ENCODE data around the gene ILKAP.

ILKAP gene

DNA sequence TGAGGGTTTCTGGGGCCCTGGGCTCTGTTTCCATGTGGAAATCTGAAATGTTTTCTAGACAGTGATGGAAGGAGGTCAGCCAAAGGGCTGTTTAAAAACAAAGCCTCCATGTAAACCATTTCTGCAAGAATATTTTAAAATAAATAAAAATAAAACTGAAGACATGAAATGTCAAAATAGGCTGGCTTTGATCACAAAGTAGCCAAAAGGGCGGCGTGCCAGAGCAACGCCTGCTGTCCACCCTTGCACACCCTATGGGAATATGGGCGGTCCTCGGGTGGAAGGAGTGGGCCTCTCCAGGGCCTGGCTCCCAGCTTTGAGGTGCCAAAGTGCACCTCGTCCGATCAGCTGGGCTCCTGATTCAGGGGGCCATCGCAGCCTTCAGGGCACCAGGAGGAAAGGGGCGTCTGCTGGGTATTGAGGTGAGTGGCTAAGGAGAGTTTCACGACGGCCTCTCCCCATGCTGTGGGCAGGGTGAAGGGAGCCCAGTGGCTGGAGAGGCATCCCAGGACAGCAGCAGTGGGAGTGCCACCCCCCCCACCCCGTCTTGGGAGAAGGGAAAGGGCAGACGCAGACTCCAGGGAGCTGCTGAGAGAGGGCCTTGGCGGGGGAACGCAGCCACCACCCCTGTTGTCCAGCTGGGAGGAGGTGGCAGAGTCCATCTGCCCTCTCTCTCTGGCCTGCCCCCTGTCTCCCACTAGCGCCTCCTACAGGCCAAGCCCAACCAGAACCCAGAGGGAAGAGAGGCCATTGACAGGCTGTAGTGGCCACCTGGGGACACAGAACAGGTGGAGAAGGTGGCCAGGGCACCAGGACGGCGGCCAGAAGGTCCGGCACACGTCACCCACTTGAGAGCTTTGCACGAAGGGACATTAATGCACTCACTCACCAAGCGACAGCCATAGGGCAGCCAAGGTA lies 50.5 kb downstream of the ILKAP start:
- no peak for DNase-seq

DNA sequence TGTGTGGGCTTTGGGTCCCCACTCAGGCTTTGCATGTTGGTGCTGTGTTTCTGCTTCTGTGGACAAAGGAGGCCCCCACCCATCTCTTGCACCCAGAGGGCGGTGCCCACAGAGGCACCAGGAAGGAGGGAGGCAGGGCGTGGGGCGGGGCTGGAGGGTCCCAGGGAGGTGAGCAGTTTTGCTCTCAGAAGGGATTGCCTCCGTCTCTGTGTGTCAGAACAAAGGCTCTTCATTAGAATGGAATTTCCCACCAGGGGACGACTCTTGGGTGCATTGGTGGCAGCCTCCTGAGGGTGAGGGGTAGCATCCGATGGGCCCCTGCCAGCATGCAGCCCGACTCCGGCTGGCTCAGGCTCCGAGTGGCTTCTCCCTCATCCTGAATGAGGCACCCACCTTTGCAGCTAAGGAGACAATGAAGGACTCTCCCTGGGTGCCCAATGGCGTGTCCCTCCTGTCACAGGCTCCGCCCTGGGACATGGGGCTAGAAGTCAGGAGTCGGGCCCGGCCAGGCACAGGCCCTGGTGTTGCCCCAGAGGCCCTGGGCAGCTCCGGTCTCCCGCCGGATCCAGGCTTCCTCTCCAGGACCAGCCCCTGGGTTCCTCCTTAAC lies 51.8 kb downstream of the ILKAP start:
- no peak for DNase-seq

- no peak for DNase-seq
Observed at GRCh38 chr2:238151205-238151604, 52.3 kb downstream of the ILKAP start.

GRCh38 chr2:238150686-238151085 lies 52.8 kb downstream of the ILKAP start:
- no peak for DNase-seq

GRCh38 chr2:238149841-238150572 lies 53.5 kb downstream of the ILKAP start:
- no peak for DNase-seq

DNA sequence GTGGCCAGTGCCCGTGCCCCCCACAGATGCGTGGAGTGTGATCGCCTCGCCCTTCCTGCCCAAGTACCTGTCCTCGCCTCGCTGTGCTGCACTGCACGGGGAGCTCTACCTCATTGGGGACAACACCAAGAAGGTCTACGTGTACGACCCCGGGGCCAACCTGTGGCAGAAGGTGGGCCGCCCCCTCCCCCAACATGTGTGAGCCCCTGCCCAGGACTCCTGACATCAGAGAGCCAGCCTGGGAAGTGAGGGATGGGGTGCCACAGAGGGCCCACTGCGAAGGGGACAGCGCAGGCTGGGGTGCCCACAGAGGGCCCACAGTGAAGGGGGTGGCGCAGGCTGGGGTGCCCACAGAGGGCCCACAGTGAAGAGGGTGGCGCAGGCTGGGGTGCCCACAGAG lies 54.5 kb downstream of the ILKAP start:
- DNase-seq, result no peak

GRCh38 chr2:238146884-238147544 lies 56.5 kb downstream of the ILKAP start:
- no peak for DNase-seq

- no peak for DNase-seq
Observed at GRCh38 chr2:238145851-238146250, 57.6 kb downstream of the ILKAP start.

GRCh38 chr2:238145046-238145445 lies 58.4 kb downstream of the ILKAP start:
- no peak for DNase-seq

DNA sequence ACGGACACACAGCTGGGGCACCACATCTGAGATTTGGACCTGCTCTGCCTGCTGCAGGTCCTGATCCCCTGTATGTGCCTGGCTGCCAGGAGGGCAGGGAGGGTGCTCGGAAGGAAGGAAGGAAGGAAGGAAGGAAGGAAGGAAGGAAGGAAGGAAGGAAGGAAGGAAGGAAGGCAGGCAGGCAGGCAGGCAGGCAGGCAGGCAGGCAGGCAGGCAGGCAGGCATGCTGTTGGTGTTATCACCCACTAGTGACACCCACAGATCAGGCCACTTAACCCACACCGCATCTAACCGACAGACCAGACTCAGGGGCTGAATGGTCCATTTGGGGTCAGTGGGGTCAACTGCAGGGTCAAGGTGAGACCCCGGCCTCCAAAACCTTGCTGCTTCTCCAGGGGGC lies 59.2 kb downstream of the ILKAP start:
- DNase-seq, result no peak

DNA sequence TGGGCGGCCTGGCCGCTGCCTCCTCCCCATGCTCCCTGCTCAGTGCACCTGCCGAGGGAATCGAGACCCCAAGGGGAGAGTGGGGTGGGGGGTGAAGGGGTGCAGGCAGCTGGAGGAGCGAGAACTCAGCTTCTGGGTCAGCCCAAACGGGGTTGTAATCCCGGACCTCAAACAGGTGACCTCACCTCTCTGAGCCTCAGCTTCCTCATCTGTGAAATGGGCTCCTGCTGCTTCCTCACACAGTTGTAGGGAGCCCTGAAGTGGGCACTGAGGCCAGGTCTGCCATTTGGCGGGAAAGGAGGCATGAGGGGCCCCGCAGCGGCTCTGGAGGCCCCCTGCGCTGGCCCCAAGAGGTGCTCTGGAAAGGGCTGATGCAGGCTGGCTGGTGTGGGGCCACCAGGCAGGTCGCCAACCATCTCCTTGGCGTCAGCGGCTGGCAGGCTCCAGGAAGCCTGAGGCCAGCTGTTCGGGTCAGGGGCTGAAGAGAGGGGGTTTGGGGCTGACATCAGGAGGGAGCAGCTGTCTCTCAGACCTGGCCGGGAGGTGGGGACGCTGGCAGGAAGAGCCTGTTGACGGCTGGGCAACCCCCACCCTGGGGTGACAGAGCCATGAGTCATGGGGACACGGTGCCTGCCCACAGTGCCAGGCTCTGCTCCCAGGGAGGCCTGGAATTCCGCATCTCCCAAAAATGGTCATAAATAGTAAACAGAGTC lies 60.1 kb downstream of the ILKAP start:
- no peak for DNase-seq

- no peak for DNase-seq
Observed at GRCh38 chr2:238142382-238143205, 60.9 kb downstream of the ILKAP start.

GRCh38 chr2:238141541-238142318 lies 61.8 kb downstream of the ILKAP start:
- DNase-seq, result no peak

DNA sequence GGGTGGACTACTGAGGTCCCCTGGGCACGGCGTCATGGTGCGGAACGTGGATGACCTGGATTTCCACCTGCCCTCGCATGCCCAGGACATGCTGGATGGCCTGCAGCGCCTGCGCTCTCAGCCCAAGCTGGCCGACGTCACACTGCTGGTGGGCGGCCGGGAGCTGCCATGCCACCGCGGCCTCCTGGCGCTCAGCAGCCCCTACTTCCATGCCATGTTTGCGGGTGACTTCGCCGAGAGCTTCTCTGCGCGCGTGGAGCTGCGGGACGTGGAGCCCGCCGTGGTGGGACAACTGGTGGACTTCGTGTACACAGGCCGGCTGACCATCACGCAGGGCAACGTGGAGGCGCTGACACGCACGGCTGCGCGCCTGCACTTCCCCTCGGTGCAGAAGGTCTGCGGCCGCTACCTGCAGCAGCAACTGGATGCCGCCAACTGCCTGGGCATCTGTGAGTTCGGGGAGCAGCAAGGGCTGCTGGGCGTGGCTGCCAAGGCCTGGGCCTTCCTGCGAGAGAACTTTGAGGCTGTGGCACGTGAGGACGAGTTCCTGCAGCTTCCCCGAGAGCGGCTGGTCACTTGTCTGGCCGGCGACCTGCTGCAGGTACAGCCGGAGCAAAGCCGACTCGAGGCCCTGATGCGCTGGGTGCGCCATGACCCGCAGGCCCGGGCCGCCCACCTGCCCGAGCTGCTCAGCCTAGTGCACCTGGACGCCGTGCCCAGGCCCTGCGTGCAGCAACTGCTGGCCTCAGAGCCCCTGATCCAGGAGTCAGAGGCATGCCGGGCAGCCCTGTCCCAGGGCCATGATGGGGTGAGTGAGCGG lies 62.6 kb downstream of the ILKAP start:
- no peak for DNase-seq

- DNase-seq, result no peak
Observed at GRCh38 chr2:238140040-238140439, 63.5 kb downstream of the ILKAP start.

GRCh38 chr2:238139196-238140039 lies 64.1 kb downstream of the ILKAP start:
- DNase-seq, result no peak

Data from anterior cingulate cortex (tissue), 58 donors.